ENCODE data around the gene DKK2.

GRCh38 chr4:107071108-107071507, 35.0 kb upstream of the DKK2 start:
- no peak for TF ChIP-seq CTCF (conservative IDR thresholded peaks at IDR 0.05; ENCODE audit: low read depth, low read length)
- no peak for TF ChIP-seq EZH2 (IDR thresholded peaks at IDR 0.05; ENCODE audit: low read length, unreplicated experiment)

All from PC-3 (cell line).